HG03460 (cell line): Measurements from ENCODE around the gene LRRC72.
"Not testable (repeated sequence)": the region's sequence is repeated elsewhere in the genome, so short reads cannot be mapped to it uniquely, and the experiment has no call there.

ENCODE experiments used
- ATAC-seq: cut with Tn5 transposase; IDR thresholded peaks from one replicate; pipeline ENCODE4 v1.9.1; 2021; ENCODE audit not compliant: unreplicated experiment

The LRRC72 gene

GRCh38 chr7:16524332-16524731 is 2.3 kb upstream of the LRRC72 start:
- ATAC-seq: no peak

DNA sequence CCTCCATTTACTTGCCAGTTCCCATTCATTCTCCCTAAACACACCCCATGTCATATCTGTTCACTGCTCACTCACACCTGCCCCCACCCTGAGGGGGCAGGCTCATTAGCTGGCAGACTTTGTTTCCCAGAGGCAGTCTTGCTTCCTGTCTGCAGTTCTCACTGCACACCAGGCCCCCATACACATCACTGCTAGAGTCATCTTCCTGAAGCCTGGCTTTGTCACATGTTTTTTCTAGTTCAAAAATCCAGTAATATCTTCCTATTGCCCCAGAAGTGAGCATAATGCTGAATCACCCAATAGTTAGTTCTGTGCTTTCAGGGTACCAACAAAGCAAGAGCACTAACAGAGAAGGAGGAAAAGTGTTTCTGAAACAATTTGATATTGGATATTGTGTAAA is 1.9 kb downstream of the LRRC72 start:
- no peak for ATAC-seq

DNA sequence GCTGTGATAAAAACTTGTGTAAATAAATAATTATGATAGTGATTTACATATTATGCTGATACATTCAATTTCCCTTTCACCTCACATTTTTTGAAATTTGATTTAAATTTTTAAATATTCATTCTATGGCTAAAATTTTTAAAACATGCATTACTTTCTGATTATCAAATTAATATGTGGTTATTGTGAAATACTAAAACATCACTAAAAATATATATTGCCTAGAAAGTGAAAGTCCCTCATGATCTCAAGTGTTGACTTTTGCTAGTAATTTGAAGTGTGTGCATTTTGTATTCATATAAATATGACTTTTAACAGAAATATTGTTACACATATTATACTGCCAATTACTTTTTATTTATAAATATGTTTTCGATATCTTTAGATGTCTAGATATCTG is 3.1 kb downstream of the LRRC72 start:
- no peak for ATAC-seq

DNA sequence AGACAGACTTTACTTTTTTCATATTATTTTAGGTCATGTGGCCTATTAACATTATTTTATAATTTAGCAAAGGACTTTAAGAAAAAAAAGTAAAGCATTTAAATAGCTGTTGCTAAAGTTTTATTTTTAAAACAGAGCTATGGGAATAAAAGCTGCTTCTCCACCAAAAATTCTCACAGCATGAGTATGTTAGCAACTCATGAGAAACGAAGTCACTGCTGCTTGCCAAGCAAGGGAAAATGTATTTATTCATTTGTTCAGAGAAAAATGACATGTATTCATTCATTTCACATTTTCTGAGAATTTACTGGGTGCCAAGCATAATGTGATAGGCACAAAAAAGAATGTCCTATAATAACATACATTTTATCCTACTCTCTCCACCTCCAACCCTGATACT is 5.1 kb downstream of the LRRC72 start:
- ATAC-seq: no peak

DNA sequence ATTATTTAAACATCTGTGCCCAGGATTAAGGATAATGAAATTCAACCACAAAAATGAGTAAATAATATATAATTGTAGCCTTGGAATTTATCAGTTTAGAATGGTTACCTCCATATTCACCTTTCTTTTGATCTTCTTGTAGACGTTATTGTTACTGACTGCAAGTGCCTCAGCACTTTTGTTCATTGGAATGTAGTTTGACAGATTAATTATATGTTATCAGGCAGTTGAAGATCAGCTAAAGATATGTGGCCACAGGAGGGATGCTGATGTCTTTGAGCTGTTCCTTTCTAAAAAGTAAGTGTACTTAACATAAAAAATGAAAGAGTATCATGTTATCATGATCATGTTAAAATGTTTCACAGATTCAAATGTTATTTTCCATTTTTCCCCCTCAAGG is 5.6 kb downstream of the LRRC72 start:
- ATAC-seq: no peak

GRCh38 chr7:16535500-16535899 is 8.9 kb downstream of the LRRC72 start:
- ATAC-seq: no peak

DNA sequence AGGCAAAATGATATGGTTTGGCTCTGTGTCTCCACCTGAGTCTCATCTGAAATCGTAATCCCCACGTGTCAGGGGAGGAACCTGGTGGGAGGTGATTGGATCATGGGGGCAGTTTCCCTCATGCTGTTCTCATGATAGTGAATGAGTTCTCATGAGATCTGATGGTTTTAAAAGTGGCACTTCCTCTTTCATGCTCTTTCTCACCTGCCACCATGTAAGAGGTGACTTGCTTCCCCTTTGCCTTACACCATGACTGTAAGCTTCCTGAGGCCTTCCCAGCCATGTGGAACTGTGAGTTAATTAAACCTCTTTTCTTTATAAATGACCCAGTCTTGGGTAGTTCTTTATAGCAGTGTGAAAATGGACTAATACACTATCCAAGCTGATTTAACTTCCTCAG is 13.9 kb downstream of the LRRC72 start:
- not testable (repeated sequence) for ATAC-seq

DNA sequence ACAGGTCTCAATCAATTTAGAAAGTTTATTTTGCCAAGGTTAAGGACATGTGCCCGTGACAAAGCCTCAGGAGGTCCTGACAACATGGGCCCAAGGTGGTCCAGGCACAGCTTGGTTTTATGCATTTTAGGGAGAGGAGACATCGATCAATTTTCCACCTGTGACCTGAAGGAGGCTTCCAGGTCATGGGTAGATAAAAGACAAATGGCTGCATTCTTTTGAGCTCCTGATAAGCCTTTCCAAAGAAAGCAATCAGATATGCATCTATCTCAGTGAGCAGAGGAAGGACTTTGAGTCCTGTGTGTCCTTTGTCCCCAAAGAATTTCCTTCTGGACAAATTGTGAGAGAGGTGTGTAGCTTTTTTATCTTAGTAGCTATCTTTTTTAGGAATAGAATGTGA is 15.8 kb downstream of the LRRC72 start:
- ATAC-seq: no peak

GRCh38 chr7:16543456-16543855 is 16.8 kb downstream of the LRRC72 start:
- no peak for ATAC-seq

GRCh38 chr7:16546921-16547505 is 20.4 kb downstream of the LRRC72 start:
- ATAC-seq: no peak

- ATAC-seq: no peak
Observed at GRCh38 chr7:16548428-16548827, 21.8 kb downstream of the LRRC72 start.

GRCh38 chr7:16550671-16551070 is 24.0 kb downstream of the LRRC72 start:
- no peak for ATAC-seq

- ATAC-seq: no peak
Observed at GRCh38 chr7:16554518-16555236, 28.1 kb downstream of the LRRC72 start.

GRCh38 chr7:16556359-16556758 is 29.7 kb downstream of the LRRC72 start:
- no peak for ATAC-seq

DNA sequence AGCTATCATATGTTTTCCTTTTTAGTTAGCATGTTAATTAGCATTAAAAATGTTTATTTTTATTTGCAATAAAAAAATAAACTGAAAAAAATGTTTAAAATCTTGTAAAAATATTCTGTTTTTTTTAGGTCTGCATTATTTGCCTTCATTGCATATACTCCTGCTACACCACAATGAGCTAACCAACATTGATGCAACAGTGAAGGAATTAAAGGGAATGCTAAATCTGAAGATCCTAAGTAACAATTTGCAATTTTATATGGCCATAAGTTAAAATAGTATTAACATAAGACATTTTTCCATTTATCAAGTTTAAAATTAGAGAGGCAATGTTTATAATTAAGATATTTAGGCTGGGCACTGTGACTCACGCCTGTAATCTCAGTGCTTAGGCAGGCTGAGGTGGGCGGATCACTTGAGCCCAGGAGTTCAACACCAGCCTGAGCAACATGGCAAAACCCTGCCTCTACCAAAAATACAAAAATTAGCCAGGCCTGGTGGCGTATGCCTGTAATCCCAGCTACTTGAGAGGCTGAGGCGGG is 32.2 kb downstream of the LRRC72 start:
- ATAC-seq: no peak

- no peak for ATAC-seq
Observed at GRCh38 chr7:16559497-16560179, 33.0 kb downstream of the LRRC72 start.

DNA sequence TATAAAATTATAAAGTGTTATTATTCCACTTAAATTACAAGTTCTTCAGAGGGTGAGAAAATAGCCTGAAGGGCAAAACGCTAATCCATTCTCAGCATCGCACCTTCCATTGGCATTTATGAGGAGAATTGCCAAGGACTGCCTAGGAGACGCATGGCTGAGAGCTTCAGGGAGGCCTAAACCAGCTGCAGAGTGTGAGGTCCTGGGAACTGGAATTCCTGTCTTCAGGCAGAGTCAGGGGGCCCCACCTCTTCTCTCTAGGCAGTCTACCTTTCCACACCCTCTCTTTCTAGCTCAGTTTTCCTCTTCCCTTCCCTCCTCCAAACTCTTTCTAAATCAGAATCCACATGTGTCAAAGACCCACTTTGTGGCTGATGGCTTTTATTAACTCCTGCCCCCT is 35.3 kb downstream of the LRRC72 start:
- no peak for ATAC-seq

DNA sequence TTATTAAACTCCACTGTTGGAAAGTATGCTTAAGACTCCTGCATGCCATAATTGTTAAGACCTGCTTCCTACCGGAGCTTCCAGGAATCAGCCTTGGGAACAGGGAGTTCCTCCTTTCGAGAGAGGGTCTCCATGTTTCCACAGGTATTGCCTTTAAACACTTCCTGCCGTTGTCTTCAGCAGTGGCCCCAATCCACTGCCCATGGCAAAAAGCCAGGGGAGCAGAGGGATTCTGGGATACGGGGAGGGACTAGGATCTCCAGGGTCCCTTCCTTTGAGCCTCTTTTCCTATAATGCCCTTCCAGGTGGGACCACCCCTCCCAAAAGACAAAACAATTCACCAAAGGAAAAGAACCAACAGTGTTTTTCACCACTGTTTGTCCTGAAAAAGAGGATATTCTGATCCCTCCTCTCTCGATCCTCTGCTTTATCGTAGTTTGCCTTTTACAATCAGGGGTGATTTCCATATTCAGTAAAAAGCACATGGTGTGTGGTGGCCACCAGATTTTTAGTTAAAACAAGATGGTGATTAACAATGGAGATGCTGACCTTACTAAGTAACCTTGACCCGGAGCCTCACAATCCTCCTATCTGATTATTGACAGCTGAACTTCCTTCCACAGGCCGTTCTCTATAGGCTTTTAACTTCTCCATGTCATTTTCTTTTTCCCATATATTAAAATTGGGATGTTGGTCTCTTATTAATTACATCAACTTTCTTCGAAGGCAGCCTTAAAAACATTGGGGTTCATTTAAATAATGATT is 36.0 kb downstream of the LRRC72 start:
- no peak for ATAC-seq

DNA sequence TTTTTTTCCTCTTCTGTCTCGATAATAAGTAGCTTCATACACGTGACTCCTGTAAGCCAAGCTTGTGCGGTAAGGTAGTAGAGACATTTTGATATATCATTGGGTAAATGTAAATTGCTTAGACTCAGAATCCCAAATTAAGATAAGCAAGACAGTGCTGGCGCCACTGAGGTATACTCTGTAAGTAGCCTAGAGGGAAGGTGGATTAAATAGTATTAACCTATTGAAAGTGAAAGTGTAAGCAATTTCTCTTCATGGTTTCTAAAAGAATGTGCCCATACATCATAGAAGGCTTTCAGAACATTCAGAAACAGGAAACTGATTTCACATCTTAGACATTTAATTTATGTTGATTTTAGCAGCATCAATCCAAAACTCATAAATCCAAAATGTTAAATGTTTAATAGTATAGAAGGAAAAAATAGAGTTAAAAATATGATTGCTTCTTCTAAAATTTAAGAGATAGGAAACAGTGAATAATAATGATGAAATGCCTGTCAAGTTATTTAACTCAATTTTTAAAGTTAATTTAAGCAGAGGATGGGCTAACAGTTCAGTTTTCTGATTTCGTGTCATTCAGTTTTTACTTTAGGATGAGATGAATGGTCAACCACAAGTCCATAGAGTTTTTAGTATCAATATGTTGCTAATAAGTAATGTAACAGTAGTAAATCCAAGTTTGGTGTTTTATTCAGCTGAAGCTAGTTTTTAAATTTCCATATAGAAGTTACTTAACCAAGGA is 36.8 kb downstream of the LRRC72 start:
- peak; percentile 83 for ATAC-seq

DNA sequence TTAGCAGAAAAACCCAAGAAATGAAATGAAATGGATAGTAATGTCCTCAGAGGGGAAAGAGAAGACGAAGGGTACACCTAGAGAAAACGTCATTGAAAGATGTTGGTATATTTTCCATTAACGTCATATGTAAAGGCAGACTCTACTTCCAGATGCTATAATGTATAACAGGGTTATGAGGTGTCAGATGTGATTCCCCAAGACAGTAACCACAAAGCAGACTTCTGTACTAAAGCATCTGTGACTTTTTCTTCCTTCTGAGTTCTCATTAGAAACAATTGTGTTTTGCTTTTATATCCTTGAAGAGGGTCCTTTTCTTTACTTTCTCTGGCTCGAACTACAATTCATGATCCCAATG is 37.4 kb downstream of the LRRC72 start:
- peak; percentile 47 for ATAC-seq

DNA sequence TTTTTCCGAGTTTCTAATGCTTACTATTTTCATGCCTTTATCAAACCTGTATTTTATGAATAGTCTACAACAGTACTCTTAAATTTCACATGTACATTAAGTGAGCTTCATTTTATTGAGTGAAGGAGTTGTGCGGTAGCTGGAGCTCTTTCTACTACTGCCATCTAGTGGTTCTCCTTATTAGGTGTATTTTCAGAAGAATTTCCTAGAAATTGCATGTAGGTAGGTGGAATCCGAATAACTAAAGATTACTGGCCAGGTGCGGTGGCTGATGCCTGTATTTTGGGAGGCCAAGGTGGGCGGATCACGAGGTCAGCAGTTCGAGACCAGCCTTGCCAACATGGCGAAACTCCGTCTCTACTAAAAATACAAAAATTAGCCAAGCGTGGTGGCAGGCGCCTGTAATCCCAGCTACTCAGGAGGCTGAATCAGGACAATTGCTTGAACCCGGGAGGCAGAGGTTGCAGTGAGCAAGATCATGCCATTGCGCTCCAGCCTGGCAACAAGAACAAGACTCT is 38.3 kb downstream of the LRRC72 start:
- peak; percentile 46 for ATAC-seq
